IPS-18c (cell line): ENCODE results near the gene IMMP1L.

ENCODE experiments used
- H3K4me3 ChIP-seq: 2 replicates; pipeline ENCODE4 v1.7.0; 2013; ENCODE audit warnings: low read depth, mild to moderate bottlenecking, low read length, moderate library complexity; ENCODE audit not compliant: insufficient read depth
- H3K9me3 ChIP-seq: one replicate; pipeline ENCODE4 v1.6.1; 2013; ENCODE audit warnings: mild to moderate bottlenecking, low read length, moderate library complexity; ENCODE audit not compliant: control insufficient read depth, insufficient read depth

The IMMP1L gene

DNA sequence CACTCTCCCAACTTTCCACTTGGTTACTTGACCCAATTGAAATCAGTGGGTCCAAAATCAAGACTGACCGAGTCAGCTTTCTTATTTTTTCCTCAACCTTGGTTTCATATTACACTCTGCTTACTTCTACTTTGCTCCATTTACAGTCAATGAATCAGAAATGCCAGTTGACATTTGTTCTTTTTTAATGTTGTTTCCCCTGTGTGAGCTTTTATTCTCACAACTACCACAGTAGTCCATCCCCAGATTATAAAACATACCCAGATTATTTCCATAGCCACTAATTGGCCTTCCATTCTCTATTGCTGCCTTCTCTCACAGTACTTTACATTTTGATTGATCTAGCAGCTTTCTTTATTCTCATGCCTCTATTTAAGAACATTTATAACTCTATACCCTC, 89.8 kb downstream of the IMMP1L start:
- Histone ChIP-seq H3K9me3 (no peaks in the 10 kb centered on the region), H3K4me3 (no peak overlapping the region)

DNA sequence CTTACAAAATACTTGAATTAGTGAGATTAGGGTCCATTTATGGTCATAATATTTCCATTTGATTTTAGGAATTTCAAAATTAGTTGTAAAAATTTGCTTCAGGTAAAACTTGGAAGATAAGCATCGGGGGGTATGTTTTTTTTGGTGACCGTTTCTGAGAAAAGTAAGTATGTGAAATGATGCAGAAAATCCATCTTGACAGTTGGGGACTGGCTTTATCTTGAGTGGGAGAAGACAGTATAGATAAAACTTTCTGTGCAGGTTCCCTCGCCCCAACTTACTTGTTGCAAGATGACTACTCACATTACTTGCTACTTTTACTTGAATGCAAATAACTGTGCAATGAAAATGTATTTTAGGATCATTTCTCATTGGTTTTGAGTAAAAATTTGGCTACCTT, 90.3 kb downstream of the IMMP1L start:
- Histone ChIP-seq H3K4me3 (no peak overlapping the region), H3K9me3 (no peaks in the 10 kb centered on the region)

DNA sequence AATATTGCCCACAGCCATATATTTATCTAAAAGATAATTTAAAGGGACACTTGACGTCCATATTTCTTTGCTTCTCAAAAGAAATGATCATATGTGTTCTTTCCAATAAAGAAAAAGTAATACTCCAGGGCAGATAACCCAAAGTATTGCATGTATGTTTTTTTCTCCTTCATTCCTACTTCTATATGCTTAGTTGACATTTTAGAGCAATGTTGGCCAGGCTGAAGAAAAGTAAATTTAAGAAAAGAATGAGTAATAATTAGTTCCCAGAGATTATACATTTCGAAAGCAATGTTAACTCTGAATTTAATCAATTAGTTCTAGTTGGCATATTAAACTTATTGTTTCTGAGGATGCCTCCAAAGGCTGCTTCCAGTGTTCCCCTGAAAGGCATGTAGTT, 91.6 kb downstream of the IMMP1L start:
- Histone ChIP-seq H3K9me3 (no peaks in the 10 kb centered on the region), H3K4me3 (no peak overlapping the region)

DNA sequence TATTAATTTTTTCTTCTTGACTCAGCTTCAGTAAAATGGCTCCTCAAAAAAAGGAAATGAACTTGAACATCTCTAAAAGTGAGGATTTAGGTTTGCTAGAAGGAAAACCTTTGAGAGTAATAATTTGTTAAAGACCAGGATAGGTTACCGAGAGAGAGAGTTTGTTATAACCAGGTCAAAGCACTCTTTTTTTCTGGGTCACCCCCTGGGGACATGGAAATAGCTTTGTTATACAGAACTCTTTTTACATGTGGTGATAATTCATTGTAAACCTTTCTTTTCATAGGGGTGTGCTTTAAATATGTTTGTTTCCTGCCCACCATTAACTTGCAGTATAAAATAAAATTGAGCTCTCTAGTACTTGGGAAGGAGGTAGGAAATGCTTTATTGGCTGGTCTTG, 92.1 kb downstream of the IMMP1L start:
- Histone ChIP-seq H3K4me3 (no peak overlapping the region), H3K9me3 (no peaks in the 10 kb centered on the region)

DNA sequence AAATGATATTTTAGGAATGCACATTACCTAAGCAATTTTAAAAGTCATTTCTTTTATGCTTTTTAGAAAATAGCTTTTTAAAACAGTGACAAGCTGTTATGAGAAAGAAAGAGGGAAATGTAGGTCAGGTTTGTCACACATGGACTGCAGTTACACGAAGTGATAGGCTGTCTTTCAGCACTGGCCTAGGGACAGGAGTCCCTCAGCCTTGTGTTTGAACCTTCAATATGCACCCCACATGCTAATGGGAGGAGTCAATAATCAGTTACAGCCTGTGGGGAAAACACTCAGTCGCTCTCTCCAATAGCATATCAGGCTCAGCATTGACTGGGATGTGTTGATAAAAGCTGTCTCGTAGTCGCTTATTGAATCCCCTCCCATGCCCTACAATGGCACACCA, 94.0 kb downstream of the IMMP1L start:
- Histone ChIP-seq H3K4me3 (no peak overlapping the region), H3K9me3 (no peaks in the 10 kb centered on the region)

DNA sequence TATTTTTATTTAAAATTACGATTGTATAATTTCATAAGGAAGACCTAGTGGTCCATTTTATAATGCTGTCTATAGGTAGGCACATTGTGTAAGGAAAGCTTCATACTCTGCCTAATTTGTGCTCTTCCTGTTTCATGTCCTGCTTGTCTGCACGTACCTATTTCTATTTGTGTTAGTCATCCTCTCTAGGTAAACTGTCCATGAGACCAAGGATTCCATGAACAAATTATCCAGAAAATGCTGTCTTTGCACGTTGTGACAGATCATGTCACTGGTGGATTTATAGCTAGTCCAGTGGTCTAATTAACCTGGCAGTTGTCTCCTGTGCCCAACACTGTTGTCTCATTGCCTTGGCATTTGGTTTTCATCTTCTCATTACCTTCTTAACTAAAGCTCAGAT, 95.1 kb downstream of the IMMP1L start:
- Histone ChIP-seq H3K9me3 (no peaks in the 10 kb centered on the region), H3K4me3 (no peak overlapping the region)

DNA sequence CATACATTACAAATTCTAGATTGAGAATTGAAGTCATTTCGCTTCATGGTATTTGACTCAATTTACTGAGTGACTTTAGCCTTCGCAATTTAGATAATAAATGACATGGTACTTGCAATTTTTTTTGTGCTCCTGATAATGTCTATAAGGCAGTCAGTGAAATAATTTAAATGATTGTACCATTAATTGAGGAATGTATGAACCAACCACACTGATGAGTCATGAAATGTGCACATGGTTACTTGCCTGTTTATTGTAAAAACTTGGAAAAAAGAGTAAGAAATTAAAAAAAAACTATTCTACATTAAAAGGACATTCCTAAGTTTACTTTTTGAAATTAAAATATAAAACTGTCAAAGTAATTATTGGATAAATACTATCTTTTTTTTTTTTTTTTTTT, 96.5 kb downstream of the IMMP1L start:
- H3K9me3 ChIP-seq = no peaks in the 10 kb centered on the region
- H3K4me3 ChIP-seq = no peak overlapping the region

DNA sequence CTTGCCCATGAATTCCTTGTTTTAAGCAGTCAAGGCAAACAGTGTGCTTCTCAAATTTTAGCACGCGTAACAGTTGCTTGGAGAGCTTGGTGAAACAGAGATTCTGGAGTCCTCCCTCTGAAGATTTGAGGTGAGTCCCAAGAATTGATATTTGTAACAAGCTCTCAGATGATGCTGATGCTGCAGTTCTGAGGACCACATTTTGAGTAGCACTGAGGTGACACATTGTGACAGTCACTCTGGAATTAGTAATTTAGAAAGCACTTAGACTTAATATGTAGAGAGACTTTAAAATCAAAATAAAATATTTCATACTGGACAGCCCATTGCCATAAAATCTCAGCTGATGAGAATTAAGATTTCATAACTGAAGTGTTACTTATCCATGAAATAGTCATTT, 101.2 kb downstream of the IMMP1L start:
- Histone ChIP-seq H3K9me3 (no peaks in the 10 kb centered on the region), H3K4me3 (no peak overlapping the region)

DNA sequence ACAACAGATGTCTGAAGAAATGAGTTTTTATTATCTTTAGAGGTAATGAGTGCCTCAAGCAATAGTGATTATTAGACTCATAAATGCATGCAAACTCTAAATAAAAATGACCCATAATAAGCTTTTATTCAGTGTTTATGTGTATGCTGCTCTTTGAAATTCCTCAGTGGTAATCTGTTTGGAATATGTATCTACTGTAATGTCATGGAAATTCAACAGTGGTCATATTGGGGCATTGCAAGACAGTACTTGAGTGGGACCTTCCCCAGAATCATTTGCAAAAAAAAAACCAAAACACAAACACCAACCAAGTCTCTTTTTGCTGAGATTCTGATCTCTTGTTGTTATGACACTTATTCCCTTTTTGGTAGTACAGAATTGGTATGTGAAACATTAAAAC, 104.8 kb downstream of the IMMP1L start:
- Histone ChIP-seq H3K4me3 (no peak overlapping the region), H3K9me3 (no peaks in the 10 kb centered on the region)

DNA sequence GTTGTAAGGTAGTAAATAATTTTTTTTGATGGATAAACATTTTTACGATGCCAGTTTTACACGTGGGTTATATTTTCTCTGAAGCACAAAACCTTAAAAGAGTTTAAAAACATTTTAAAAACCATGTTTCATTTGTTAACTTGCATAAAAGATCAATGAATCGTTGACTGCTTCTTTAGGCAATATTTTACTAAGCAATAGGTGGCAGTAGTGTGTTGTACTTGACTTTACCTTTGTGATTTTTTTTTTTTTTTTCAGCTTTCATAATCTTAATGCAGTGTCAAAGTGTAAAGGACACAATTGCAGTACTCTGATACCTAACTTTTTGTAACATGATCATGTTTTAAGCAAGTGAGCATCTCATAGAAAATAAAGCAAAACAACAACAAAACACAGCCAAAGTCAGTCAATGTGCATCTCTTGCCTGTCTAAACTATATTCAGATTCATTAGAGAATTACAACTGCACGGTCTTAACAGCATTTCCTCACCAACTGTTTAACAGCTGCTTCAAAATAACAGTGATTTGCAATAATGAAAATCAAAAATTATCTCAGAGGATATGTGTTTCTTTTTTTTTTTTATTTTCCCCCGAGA, 112.1 kb downstream of the IMMP1L start:
- H3K9me3 ChIP-seq = no peaks in the 10 kb centered on the region
- no peak overlapping the region for H3K4me3 ChIP-seq

DNA sequence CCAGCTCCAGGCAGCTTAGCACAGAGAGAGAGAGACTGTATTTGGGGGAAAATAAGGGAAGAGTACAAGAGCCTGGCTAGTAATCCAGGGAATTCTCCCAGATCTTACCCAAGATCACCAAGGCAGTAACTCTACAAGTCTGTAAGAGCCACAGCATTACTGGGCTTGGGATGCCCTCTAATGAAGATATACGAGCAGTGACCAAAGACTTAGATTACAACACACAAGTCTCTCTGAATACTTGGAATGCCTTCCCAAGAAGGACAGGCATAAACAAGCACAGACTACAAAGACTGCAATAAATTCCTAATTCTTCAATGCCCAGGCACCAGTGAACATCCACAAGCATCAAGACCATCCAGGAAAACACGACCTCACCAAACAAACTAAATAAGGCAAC, 122.0 kb downstream of the IMMP1L start:
- H3K4me3 ChIP-seq = no peak overlapping the region
- peaks cover 2% of the 10 kb centered on the region for H3K9me3 ChIP-seq

DNA sequence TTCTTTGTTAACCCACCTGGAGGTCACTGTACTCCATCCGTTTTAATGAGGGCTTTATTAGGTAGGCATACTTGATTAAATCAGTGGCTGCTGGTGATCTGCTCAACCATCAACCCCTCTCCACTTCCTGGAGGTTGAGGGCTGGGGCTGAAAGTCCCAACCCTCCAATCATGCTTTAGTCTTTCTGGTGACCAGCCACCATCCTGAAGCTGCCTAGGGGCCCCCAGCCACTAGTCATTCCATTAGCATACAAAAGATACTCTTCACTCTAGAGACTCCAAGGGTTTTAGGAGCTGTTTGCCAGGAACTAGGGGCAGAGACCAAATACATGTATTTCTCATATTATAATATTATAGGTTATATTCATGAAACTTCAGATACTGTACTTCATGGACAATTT, 126.3 kb downstream of the IMMP1L start:
- no peak overlapping the region for H3K4me3 ChIP-seq
- H3K9me3 ChIP-seq = peaks cover 2% of the 10 kb centered on the region
